GM21360 (cell line): ENCODE results near the gene TPRN.

Source experiments
- ATAC-seq: cut with Tn5 transposase; IDR thresholded peaks from one replicate; pipeline ENCODE4 v1.9.1; 2021; ENCODE audit warnings: mild to moderate bottlenecking, moderate library complexity; ENCODE audit not compliant: unreplicated experiment

The TPRN gene

DNA sequence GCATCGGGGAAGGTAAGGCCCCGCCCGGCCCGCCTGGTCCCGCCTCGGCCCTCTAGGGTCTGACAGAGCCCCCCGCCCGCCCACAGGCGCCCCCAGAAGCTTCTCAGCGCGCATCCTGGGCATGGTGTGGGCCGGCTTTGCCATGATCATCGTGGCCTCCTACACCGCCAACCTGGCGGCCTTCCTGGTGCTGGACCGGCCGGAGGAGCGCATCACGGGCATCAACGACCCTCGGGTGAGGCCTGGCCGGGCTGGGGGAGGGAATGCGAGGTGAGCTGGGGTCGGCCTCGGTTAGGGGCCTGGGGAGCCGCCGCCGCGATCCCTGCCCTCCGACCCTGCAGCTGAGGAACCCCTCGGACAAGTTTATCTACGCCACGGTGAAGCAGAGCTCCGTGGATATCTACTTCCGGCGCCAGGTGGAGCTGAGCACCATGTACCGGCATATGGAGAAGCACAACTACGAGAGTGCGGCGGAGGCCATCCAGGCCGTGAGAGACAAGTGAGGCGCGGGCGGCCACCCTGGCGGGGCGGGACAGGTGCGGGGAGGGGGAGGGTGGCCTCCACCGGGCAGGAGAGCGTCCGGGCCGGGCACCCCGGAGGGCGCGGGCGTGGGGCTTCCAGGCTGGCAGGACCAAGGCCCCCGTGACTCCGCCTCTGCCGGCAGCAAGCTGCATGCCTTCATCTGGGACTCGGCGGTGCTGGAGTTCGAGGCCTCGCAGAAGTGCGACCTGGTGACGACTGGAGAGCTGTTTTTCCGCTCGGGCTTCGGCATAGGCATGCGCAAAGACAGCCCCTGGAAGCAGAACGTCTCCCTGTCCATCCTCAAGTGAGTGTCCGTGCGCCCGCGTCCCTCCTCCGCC, 37.8 kb downstream of the TPRN start:
- no peak for ATAC-seq

DNA sequence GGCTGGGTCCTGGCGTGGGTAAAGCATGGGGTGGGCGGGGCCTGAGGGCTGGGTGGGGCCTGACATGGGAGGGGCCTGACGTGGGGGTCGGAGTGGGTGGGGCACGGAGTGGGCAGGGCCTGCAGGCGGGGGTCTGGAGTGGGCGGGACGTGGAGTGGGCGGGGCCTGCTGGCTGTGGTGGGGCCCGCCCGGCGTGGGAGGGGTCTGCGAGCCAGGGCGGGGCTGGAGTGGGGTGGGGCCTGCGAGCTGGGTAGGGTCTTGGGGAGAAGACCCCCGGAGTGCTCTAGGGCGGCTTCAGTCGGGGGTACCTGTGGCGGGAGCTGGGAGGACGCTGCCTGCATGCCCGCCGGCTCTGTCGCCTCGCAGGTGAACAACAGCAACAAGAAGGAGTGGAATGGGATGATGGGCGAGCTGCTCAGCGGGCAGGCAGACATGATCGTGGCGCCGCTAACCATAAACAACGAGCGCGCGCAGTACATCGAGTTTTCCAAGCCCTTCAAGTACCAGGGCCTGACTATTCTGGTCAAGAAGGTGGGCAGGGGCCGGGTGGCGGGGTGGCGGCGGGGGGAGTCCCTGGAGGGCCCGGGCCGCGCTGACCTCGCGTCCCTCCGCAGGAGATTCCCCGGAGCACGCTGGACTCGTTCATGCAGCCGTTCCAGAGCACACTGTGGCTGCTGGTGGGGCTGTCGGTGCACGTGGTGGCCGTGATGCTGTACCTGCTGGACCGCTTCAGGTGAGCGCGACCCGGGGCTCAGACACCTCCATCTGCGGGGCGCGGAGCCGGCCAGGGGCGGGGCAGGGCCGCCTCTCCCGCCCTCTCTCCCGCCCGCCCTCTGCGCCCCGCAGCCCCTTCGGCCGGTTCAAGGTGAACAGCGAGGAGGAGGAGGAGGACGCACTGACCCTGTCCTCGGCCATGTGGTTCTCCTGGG, 38.7 kb downstream of the TPRN start:
- ATAC-seq = no peak

DNA sequence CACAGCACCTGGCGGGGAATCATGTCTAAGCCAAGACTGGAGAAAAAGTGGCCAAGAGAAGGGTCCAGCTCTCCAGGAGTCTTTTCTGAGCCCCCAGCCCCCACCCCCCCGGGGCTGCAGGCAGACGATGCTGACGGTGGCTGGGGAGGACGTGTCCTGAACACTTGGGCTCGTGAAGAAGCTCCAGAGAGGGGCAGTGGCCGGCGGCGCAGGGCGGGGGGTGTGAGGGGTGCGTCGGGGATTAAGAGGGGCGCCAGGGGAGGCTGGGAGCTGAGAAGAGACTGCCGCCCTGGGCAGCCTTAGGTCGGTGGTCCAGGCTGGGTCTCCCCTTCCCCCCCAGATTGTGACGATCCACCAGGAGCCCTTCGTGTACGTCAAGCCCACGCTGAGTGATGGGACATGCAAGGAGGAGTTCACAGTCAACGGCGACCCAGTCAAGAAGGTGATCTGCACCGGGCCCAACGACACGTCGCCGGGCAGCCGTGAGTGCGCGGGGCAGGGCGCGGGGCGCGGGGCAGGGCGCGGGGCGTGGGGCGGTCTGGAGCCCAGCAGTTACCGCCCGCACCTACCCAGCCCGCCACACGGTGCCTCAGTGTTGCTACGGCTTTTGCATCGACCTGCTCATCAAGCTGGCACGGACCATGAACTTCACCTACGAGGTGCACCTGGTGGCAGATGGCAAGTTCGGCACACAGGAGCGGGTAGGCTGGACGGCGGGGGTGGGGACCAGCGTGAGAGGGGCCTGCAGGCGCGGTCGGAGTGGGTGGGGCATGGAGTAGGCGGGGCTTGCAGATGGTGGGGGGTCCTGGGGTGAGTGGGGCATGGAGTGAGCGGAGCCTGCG, 39.6 kb downstream of the TPRN start:
- ATAC-seq = no peak

DNA sequence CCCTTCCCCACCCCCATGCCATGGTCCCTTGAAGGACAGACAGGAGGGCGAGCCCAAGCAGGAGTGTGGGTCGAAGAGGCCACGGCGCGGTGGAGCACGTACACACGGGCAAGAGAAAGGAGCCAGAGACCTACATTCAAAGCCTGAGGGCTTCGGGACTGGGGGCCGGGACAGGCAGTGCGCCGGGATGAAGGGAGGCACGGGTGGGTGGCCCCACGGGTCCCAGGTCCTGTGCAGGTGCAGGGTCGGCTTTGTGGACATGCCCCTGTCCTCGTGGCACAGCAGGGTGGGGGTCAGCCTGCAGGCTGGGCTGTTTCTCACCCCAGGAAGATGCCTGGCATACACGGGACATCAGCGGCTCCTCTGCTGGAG, 40.5 kb downstream of the TPRN start:
- no peak for ATAC-seq

DNA sequence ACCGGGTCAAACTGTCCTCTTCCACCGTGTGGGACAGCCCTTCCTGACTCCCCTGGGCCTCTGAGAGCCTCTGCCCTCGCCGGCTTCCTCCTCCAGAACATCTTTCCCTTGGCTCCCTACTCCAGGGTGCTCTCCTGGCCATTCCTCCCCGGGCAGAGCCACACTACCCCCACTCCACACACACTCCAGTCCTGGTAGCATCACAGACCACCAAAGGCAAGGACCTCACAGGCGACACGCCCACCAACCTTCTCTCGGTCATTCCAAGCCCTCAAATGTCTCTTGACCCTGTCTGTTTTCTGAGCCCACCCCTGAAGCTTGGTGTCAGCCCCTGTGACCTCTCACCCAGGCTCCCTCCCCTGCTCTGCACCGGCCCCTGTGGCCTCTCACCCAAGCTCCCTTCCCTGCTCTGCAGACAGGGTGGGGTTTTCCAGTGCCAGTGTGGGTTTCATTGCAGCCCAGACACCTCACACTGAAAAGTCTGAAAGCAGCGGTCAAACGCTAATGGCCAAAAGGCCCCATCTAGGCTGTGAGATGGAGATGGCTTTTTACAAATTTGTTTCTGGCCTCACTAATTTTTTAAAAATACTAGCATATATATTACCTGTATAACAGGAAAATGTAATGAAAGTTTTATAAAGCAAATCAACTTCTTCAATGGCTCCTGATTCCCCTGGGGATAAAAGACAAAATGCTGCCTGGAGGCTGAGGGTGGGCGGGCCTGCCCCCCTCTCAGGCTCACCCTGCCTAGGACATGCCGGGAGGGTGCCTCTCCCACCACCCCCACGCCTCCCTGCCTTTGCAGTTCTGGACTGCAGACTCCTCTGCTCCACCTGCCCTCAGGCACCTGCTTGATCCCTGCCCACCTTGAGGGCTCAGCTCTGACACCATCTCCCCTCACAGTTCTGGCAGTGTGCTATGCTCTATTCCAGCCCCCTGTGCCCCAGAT, 41.2 kb downstream of the TPRN start:
- no peak for ATAC-seq

DNA sequence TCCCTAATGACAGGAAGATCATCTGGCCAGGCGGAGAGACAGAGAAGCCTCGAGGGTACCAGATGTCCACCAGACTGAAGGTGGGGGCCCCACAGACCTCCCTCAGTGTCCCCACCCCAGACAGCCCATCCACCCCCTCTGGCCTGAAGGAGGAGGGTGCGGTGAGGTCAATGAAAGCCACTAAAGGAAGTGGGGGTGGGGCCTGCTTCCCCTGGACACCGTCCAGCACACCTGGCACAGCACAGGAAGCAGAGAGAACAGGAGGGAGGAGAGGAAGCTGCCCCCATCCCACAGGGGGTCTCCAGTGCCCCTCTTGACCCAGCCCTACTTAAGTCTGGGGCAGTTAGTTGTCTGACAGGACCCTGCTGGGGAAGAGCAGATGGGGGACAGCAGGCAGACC, 41.9 kb downstream of the TPRN start:
- no peak for ATAC-seq

DNA sequence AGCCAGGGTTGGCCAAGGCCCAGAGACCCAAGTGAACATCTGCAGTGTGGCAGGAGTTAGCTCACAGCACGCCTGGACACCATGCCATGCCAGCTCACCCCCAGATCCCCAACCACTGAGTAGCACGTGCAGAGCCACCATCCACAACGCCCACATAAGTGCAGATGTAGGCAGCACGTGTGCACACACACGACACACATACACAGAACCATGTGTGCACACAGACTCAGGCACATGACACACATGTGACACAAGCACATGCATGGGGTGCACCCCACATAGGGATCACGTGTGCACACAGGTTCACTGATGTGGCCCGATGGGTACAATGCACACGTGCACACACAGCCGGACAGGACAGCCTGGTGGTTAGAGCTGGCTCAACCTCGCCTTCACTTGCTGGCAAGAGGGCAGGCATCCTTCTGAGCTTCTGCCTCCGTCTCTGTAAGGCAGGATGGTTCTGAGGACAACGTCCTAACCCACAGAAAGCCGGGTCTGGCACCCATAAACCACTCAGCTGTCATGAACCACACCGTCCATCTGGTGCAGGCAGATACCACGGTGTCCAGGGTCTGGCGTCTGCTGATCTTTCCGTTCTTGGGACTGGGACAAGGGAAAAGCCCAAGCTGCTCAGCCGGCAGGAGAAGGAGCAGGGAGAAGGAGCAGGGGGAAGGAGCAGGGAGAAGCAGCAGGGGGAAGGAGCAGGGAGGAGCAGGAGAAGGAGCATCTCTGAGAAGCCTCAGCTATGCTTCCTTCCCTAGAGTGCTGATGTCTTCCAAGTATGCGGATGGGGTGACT, 42.7 kb downstream of the TPRN start:
- no peak for ATAC-seq

DNA sequence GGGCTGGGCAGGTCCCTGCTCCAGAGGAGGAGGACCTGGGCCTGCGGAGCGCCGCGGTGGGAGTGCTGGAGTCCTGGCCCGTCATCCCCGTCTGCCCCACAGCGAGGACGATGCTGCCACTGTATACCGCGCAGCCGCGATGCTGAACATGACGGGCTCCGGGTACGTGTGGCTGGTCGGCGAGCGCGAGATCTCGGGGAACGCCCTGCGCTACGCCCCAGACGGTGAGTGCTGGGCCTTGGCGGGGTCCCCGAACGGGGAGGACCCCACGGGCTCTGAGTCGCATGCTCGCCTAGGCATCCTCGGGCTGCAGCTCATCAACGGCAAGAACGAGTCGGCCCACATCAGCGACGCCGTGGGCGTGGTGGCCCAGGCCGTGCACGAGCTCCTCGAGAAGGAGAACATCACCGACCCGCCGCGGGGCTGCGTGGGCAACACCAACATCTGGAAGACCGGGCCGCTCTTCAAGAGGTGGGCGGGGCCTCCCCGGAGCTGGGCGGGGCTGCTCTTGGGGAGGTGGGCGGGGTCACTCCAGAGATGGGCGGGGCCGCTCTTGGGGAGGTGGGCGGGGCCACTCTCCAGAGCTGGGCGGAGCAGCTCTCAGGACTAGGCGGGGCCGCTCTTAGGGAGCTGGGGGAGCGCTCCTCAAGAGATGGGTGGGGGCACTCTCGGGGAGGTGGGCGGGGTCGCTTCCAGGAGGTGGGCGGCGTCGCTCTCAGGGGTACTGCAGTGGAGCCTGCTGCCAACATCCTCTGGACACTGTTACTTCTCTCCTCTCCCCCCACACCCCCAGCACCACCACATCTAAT, 43.8 kb downstream of the TPRN start:
- ATAC-seq = no peak

DNA sequence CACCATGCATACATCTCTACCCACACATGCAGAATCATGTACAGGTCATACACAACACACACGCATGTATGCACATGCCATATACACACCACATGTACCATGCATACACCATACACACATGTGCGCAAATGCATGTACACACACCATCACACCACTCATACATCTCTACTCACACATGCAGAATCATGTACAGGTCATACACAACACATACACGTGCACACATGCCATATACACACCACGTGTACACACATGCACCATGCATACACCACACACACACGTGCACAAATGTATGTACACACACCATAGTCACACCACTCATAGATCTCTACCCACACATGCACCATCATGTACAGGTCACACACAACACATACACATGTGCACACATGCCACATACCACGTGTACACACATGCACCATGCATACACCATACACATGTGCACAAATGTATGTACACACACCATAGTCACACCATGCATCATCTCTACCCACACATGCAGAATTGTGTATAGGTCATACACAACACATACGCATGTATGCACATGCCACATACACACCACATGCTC, 47.6 kb downstream of the TPRN start:
- no peak for ATAC-seq

DNA sequence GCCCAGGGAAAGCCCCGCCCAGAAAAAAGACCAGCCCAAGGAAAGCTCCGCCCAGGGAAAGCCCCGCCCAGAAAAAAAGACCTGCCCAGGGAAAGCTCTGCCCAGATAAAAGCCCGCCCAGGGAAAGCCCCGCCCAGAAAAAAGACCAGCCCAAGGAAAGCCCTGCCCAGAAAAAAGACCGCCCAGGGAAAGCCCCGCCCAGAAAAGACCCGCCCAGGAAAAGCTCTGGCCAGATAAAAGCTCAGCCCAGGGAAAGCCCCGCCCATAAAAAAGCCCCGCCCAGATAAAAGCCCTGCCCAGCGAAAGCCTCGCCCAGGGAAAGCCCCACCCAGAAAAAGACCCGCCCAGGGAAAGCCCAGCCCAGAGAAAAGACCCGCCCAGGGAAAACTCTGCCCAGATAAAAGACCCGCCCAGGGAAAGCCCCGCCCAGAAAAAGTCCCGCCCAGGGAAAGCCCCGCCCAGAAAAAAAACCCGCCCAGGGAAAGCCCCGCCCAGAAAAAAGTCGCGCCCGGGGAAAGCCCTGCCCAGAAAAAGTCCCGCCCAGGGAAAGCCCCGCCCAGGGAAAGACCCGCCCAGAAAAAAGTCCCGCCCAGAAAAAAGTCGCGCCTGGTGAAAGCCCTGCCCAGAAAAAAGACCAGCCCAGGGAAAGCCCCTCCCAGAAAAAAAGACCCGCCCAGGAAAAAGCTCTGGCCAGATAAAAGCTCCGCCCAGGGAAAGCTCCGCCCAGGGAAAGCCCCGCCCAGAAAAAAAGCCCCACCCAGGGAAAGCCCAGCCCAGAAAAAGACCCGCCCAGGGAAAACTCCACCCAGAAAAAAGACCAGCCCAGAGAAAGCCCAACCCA, 49.7 kb downstream of the TPRN start:
- ATAC-seq = peak; percentile 41

DNA sequence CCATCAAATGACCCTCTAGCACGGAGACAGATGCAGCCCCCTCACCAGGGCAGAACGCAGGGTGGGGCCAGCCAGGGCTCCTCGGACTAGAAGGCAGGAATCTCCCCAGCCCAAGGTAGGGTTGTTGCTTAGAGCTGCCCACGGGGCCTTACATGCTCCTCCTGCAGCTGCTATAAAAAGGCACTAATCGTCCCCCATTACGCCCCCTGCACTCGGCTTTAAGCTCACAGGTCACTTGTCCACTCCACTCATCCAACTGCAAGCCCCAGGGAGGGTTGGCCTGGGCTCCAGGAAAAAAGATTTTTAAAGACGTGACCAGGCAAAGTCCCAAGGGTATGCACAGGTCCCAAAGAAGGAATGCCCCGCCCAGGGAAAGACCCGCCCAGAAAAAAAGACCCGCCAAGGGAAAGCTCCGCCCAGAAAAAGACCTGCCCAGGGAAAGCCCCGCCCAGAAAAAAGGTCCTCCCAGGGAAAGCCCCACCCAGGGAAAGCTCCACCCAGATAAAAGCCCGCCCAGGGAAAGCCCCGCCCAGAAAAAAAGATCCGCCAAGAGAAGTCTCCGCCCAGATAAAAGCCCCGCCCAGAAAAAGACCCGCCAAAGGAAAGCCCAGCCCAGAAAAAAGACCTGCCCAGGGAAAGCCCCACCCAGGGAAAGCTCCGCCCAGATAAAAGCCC, 50.5 kb downstream of the TPRN start:
- ATAC-seq = peak; percentile 20

DNA sequence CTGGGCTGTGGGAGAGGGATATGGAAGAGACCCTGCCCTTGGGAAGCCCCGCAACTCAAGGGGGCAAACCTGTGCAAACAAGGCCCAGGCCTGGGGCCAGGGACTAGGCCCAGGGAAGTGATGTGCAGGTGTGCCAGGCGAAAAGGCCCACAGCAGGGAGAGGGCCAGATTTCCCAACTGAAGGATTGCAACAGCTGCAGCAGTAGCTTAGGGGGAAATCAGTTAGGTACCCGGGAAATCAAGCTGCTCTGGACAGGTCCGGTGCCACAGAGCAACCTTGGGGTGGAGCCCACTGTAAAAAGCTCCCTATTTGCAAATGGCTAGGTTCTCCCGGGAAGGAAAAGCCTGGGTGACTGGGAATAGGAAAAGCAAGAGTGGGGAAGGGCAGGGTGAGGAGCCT, 51.2 kb downstream of the TPRN start:
- no peak for ATAC-seq

DNA sequence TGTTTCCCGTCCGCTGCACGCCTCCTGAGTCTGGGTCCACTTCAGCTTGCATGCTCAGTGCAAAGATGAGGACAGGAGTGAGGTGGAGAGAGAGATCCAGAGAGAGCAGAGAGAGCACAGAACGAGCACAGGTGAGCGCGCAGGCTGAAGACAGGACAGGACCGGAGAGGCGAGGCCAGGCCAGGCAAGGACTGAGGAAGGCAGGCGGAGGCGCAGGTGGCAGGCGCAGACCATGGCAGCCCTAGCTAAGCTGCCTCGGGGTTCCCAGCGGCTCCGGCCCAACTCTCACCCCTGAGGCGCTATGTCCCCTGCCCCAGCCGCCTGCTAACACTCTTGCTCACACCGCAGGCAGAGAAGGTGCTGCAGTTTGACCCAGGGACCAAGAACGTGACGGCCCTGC, 51.9 kb downstream of the TPRN start:
- ATAC-seq = no peak

DNA sequence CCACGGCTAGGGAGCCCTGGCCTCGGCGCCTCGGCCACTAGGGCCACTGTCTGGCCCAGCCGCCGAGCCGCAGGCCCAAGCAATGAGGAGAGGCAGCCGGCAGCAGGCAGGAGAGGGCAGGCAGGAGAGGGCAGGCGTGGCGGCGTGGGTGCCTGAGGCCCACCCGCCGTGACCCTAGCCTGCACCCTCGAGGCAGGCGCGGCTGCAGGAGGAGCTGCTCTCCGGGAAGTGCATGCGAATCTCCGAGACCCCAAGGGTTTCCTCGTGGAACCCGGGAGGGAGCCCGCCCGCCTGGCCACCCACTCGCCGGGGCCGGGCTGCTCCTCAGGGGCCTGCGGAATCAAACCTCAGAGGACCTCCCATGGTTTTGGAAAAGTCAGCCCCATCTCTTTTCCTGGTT, 52.3 kb downstream of the TPRN start:
- ATAC-seq = no peak

DNA sequence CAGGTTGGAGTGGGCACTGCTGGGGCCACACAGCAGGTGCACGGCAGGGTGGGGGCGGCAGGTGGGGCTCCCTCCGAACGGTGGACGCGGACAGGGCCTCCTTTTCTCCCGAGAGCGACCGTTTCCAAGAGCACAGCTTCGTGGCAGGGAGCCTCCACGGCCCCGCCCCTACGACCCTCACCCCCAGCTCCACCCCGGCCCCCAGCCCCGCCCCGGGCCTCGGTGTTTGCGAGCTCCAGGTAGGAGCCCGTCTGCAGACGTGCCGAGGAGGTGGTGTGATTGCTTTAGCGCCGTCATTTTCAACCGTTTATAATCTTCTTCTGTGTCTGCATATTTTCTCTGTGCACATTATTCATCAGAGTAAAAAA, 52.8 kb downstream of the TPRN start:
- ATAC-seq = no peak

DNA sequence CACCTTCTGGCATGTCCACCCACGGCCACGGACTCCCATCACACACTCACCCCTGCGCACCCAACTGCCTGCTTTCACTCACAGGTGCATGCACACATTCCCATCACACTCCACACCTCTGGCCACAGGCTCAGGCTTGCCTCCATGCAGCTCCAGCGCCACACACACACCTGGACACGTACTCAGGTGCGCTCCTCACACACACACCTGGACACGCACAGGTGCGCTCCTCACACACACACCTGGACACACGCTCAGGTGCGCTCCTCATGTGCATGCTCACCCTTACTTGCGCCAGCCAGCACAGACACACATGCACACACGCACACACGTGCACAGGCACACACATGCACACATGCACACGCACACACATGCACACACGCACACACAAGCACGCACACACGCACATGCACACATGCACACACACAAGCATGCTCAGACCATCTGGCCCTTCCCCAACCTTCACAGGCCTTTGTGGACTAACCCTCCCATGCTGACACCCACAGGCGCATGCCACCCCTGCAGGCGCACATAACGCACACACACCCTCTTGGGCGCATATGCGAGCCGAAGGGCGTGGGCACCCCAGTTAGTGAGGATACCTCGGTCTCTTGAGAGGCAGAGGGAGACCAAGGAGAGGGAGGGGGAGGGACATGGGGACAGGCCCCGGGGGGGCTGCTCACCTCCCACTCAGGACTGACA, 53.3 kb downstream of the TPRN start:
- no peak for ATAC-seq
